ENCODE results near the gene RPL18. TPM values are rescaled to one million over a fixed set of nuclear protein-coding genes. Genes with fewer than 3 reads are reported as not detected.

The RPL18 gene
- total and polyA plus RNA-seq, 9 of the 15 experiments (the other 6 are each of a cell fraction or from before 2014, with no cell fraction given) = 312 to 2,635 (median 1,653) TPM

DNA sequence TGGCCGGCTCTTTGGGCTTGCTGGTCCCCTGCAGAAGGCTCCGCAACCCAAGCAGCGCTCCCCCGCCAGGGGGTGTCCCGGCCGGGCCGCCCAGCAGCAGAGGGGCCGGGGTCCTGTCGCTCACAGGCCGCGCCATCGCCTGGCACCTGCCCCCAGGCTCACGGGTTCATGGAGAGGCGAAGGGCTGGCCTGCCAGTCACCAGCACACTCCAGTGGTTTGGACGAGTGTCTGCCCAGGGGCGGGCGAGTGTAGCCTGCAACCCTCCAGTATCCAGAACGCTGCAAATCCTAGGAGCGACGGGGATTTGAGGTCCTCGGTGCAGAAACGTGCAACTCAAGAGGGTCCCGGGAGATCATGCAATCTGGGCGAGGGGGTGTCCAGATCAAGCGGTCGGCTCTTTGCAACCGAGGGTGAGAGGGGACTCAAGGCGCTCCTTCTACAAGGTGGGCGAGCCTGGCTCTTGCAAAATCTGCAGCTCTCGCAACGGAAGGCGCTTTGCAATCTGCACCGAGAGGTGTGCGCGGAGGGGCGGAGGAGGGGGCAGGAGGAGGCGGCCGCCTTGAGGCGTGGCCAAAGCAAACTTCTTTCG lies 18.0 kb upstream of the RPL18 start, which contains the start of gene DBP (continued):
- TF ChIP-seq TFAP4 (CRISPR knock-in tag; IDR thresholded peaks at IDR 0.05; ENCODE audit: borderline replicate concordance) (0 out of 2 replicates have a peak, but pooled peaks have one; percentile 38), NKRF (IDR thresholded peaks at IDR 0.05; ENCODE audit: borderline replicate concordance) (no peak), FIP1L1 (IDR thresholded peaks at IDR 0.05; ENCODE audit: low read depth, low read length, poor library complexity, severe bottlenecking) (peak; percentile 14), CEBPG (CRISPR knock-in tag; IDR thresholded peaks at IDR 0.05) (0 out of 2 replicates have a peak, but pooled peaks have one; percentile 1), CEBPG (tag; conservative IDR thresholded peaks at IDR 0.05 in 1 of 2, IDR thresholded peaks at IDR 0.05 in 1 of 2) (peak in 1 of 2 experiments; percentile 56; a peak in 2 of 4 replicates), ZNF143 (CRISPR knock-in tag; IDR thresholded peaks at IDR 0.05) (0 out of 2 replicates have a peak, but pooled peaks have one; percentile 26), SMARCA5 (IDR thresholded peaks at IDR 0.05) (no peak), CTCF (IDR thresholded peaks at IDR 0.05 in 2 of 3, conservative IDR thresholded peaks at IDR 0.05 in 1 of 3; ENCODE audit: insufficient read depth in 2 of 3, low read depth in 1 of 3, low read length in 3 of 3) (peak in 2 of 3 experiments; percentile 18 to 34; a peak in 1 of 6 replicates)
- TF ChIP-seq, protein P1, sequence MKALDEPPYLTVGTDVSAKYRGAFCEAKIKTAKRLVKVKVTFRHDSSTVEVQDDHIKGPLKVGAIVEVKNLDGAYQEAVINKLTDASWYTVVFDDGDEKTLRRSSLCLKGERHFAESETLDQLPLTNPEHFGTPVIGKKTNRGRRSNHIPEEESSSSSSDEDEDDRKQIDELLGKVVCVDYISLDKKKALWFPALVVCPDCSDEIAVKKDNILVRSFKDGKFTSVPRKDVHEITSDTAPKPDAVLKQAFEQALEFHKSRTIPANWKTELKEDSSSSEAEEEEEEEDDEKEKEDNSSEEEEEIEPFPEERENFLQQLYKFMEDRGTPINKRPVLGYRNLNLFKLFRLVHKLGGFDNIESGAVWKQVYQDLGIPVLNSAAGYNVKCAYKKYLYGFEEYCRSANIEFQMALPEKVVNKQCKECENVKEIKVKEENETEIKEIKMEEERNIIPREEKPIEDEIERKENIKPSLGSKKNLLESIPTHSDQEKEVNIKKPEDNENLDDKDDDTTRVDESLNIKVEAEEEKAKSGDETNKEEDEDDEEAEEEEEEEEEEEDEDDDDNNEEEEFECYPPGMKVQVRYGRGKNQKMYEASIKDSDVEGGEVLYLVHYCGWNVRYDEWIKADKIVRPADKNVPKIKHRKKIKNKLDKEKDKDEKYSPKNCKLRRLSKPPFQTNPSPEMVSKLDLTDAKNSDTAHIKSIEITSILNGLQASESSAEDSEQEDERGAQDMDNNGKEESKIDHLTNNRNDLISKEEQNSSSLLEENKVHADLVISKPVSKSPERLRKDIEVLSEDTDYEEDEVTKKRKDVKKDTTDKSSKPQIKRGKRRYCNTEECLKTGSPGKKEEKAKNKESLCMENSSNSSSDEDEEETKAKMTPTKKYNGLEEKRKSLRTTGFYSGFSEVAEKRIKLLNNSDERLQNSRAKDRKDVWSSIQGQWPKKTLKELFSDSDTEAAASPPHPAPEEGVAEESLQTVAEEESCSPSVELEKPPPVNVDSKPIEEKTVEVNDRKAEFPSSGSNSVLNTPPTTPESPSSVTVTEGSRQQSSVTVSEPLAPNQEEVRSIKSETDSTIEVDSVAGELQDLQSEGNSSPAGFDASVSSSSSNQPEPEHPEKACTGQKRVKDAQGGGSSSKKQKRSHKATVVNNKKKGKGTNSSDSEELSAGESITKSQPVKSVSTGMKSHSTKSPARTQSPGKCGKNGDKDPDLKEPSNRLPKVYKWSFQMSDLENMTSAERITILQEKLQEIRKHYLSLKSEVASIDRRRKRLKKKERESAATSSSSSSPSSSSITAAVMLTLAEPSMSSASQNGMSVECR (CRISPR knock-in tag; IDR thresholded peaks at IDR 0.05) = peak; percentile 64; the same call in 1 of the 2 replicates
- TF ChIP-seq, protein P2, sequence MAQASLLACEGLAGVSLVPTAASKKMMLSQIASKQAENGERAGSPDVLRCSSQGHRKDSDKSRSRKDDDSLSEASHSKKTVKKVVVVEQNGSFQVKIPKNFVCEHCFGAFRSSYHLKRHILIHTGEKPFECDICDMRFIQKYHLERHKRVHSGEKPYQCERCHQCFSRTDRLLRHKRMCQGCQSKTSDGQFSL (CRISPR knock-in tag; IDR thresholded peaks at IDR 0.05) = 0 out of 2 replicates have a peak, but pooled peaks have one; percentile 36
- TF ChIP-seq, protein P2 (tag; IDR thresholded peaks at IDR 0.05) = no peak
- TF ChIP-seq, protein P3, sequence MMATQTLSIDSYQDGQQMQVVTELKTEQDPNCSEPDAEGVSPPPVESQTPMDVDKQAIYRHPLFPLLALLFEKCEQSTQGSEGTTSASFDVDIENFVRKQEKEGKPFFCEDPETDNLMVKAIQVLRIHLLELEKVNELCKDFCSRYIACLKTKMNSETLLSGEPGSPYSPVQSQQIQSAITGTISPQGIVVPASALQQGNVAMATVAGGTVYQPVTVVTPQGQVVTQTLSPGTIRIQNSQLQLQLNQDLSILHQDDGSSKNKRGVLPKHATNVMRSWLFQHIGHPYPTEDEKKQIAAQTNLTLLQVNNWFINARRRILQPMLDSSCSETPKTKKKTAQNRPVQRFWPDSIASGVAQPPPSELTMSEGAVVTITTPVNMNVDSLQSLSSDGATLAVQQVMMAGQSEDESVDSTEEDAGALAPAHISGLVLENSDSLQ (IDR thresholded peaks at IDR 0.05) = peak; percentile 51

All from K562 (cell line).